H1 (cell line): ENCODE data around the gene FAM90A1. TPM values are rescaled to one million over a fixed set of nuclear protein-coding genes. Genes with fewer than 3 reads are reported as not detected.
"Not testable (repeated sequence)": the region's sequence is repeated elsewhere in the genome, so short reads cannot be mapped to it uniquely, and the experiment has no call there.

Experiments used
- CTCF ChIA-PET: fragments of 300-600 bp; sonication (Branson Sonifier 250); formaldehyde crosslinking; loops from one replicate; lab custom pipeline; 2021; ENCODE audit not compliant: partially characterized antibody; lab: Charles Lee
- POLR2A ChIA-PET: fragments of 300-600 bp; sonication (Branson Sonifier 250); formaldehyde crosslinking; loops from one replicate; lab custom pipeline; 2021; ENCODE audit warnings: inconsistent platforms; ENCODE audit not compliant: partially characterized antibody; lab: Charles Lee
- DNase-seq, 2 experiments: peaks; one replicate each; pipeline versions ENCODE4 v3.0.0 to v3.0.0-alpha.2; 2010 to 2022; ENCODE audit warnings: low spot score in 2 of 2, low read depth in 1 of 2, mixed read lengths in 1 of 2
- FAIRE-seq: peaks from 2 replicates; lab custom pipeline; 2011; peaks lifted over from hg19 to GRCh38; lab: Jason Lieb, UNC
- H2AFZ ChIP-seq: 2 replicates; pipeline ENCODE4 v1.8.1; 2012; ENCODE audit warnings: low read length, inconsistent platforms
- H2AK5ac ChIP-seq: 2 replicates; pipeline ENCODE4 v1.6.1; 2013; ENCODE audit warnings: low read depth, low read length
- H2BK120ac ChIP-seq: replicated peaks from 2 replicates; pipeline ENCODE3; 2013; ENCODE audit warnings: low read depth, low read length, inconsistent platforms
- H2BK12ac ChIP-seq: 2 replicates; pipeline ENCODE4 v1.6.1; 2013; ENCODE audit warnings: low read depth, low read length
- H2BK15ac ChIP-seq: 2 replicates; pipeline ENCODE4 v1.6.1; 2013; ENCODE audit warnings: low read length
- H2BK20ac ChIP-seq: 2 replicates; pipeline ENCODE4 v1.6.1; 2013; ENCODE audit warnings: low read length
- H2BK5ac ChIP-seq: 2 replicates; pipeline ENCODE4 v1.6.1; 2013; ENCODE audit warnings: low read depth, low read length
- H3K14ac ChIP-seq: 2 replicates; pipeline ENCODE4 v1.6.1; 2013; ENCODE audit warnings: inconsistent platforms; ENCODE audit not compliant: insufficient read length
- H3K18ac ChIP-seq: 2 replicates; pipeline ENCODE4 v1.6.1; 2013; ENCODE audit warnings: low read length; ENCODE audit errors: extremely low read depth
- H3K23ac ChIP-seq: 2 replicates; pipeline ENCODE4 v1.6.1; 2013; ENCODE audit warnings: inconsistent platforms; ENCODE audit not compliant: insufficient read length
- H3K23me2 ChIP-seq: 2 replicates; pipeline ENCODE4 v1.6.1; 2013; ENCODE audit warnings: low read depth, low read length
- H3K27ac ChIP-seq: 2 replicates; pipeline ENCODE4 v1.6.1; 2011; ENCODE audit warnings: low read depth, low read length, inconsistent platforms
- H3K27me3 ChIP-seq, 4 experiments: replicated peaks in 1 of 4; 1 replicate in 1 of 4; 2 replicates in 3 of 4; pipeline versions ENCODE4 v1.6.1 to v1.8.1; 2011 to 2013; ENCODE audit warnings: low read length in 3 of 4, mild to moderate bottlenecking in 3 of 4, inconsistent platforms in 2 of 4, mixed read lengths in 2 of 4, moderate library complexity in 1 of 4; ENCODE audit not compliant: control insufficient read depth in 3 of 4, insufficient read depth in 3 of 4; ENCODE audit errors: extremely low read depth in 1 of 4
- H3K36me3 ChIP-seq, 4 experiments: 2 replicates each; pipeline versions ENCODE4 v1.6.1 to v1.8.1; 2011 to 2013; ENCODE audit warnings: mild to moderate bottlenecking in 4 of 4, low read length in 3 of 4, moderate library complexity in 2 of 4, control low read depth in 1 of 4, inconsistent platforms in 1 of 4; ENCODE audit not compliant: insufficient read depth in 4 of 4, control insufficient read depth in 2 of 4
- H3K4ac ChIP-seq: replicated peaks from 2 replicates; pipeline ENCODE3; 2013; ENCODE audit warnings: low read length, low read depth, mixed read lengths, inconsistent platforms; ENCODE audit not compliant: insufficient read length
- H3K4me1 ChIP-seq, 4 experiments: replicated peaks in 1 of 4; 1 replicate in 1 of 4; 2 replicates in 3 of 4; pipeline versions ENCODE4 v1.6.1 to v1.8.1; 2011 to 2013; ENCODE audit warnings: low read length in 3 of 4, inconsistent platforms in 2 of 4, mixed read lengths in 1 of 4; ENCODE audit not compliant: insufficient read depth in 4 of 4, control insufficient read depth in 3 of 4
- H3K4me2 ChIP-seq, 2 experiments: 2 replicates each; pipeline versions ENCODE4 v1.6.1 to v1.8.1; 2011 to 2013; ENCODE audit warnings: low read depth in 2 of 2, low read length in 2 of 2, control low read depth in 1 of 2, inconsistent platforms in 1 of 2, mild to moderate bottlenecking in 1 of 2; ENCODE audit not compliant: insufficient read depth in 1 of 2
- H3K4me3 ChIP-seq, 4 experiments: fragments of 200-600, 300-600 bp in 1 of 4; sonication (generic), shearing (Covaris generic), sonication (Bioruptor Twin) in 1 of 4; 2 replicates each; pipeline versions ENCODE4 v1.5.1 to v1.8.1; 2011 to 2016; ENCODE audit warnings: low read length in 4 of 4, low read depth in 3 of 4, control low read depth in 2 of 4, inconsistent platforms in 2 of 4, mild to moderate bottlenecking in 2 of 4, mixed read lengths in 1 of 4, moderate library complexity in 1 of 4; ENCODE audit not compliant: insufficient read depth in 2 of 4; ENCODE audit errors: extremely low read depth in 1 of 4
- H3K56ac ChIP-seq: replicated peaks from 2 replicates; pipeline ENCODE3; 2013; ENCODE audit warnings: low read depth, mild to moderate bottlenecking, mixed read lengths, low read length, inconsistent platforms; ENCODE audit not compliant: insufficient read length
- H3K79me1 ChIP-seq: 2 replicates; pipeline ENCODE4 v1.6.1; 2013; ENCODE audit warnings: low read depth, low read length, control low read depth
- H3K79me2 ChIP-seq, 2 experiments: 2 replicates each; pipeline versions ENCODE4 v1.6.1 to v1.8.1; 2012 to 2013; ENCODE audit warnings: low read length in 2 of 2, mild to moderate bottlenecking in 2 of 2, inconsistent platforms in 1 of 2; ENCODE audit not compliant: insufficient read depth in 2 of 2, control insufficient read depth in 1 of 2
- H3K9ac ChIP-seq, 4 experiments: replicated peaks in 1 of 4; 1 replicate in 1 of 4; 2 replicates in 3 of 4; pipeline versions ENCODE4 v1.6.1 to v1.8.1; 2011 to 2013; ENCODE audit warnings: low read depth in 3 of 4, low read length in 3 of 4, control low read depth in 2 of 4, mild to moderate bottlenecking in 2 of 4, moderate library complexity in 2 of 4, inconsistent platforms in 1 of 4; ENCODE audit errors: extremely low read depth in 1 of 4
- H3K9me3 ChIP-seq, 2 experiments: 2 replicates each; pipeline versions ENCODE4 v1.6.1 to v1.8.1; 2012 to 2013; ENCODE audit warnings: mild to moderate bottlenecking in 2 of 2, moderate library complexity in 2 of 2, control low read depth in 1 of 2, inconsistent platforms in 1 of 2, low read depth in 1 of 2, low read length in 1 of 2, mixed read lengths in 1 of 2; ENCODE audit not compliant: insufficient read depth in 2 of 2
- H4K20me1 ChIP-seq, 2 experiments: replicated peaks in 1 of 2; 2 replicates each; pipeline versions ENCODE3 to v1.8.1; 2011 to 2013; ENCODE audit warnings: inconsistent platforms in 2 of 2, low read length in 2 of 2, mild to moderate bottlenecking in 1 of 2; ENCODE audit not compliant: insufficient read depth in 2 of 2, control insufficient read depth in 1 of 2
- H4K5ac ChIP-seq: 2 replicates; pipeline ENCODE4 v1.6.1; 2013; ENCODE audit warnings: low read length, low read depth, mixed read lengths, inconsistent platforms; ENCODE audit not compliant: insufficient read length
- H4K8ac ChIP-seq: 2 replicates; pipeline ENCODE4 v1.8.0; 2013; ENCODE audit warnings: mild to moderate bottlenecking, moderate library complexity, low read length, inconsistent platforms; ENCODE audit not compliant: insufficient read depth; ENCODE audit errors: extremely low read depth
- H4K91ac ChIP-seq: replicated peaks from 2 replicates; pipeline ENCODE3; 2013; ENCODE audit warnings: low read length, mixed read lengths, inconsistent platforms; ENCODE audit not compliant: insufficient read length
- WGBS, 2 experiments: shearing (Covaris generic) in 1 of 2; methylation state at CpG; one replicate each; pipeline versions ENCODE4 v1.1.6 to v1.1.7; 2013 to 2015; ENCODE audit warnings: low lambda C conversion rate in 2 of 2, mixed read lengths in 2 of 2, inconsistent platforms in 1 of 2, low coverage in 1 of 2, missing lambda C conversion rate in 1 of 2; ENCODE audit not compliant: insufficient replicate concordance in 2 of 2, insufficient coverage in 1 of 2, insufficient read length in 1 of 2; ENCODE audit errors: extremely low coverage in 1 of 2, missing lambda C conversion rate in 1 of 2; 5-methylcytosine and 5-hydroxymethylcytosine counted together
- polyA plus RNA-seq, 7 experiments: library from polyadenylated mRNA; depleted of rRNA in 3 of 7; stranded (reverse) in 5 of 7; unstranded in 2 of 7; fragments of >200 nt in 5 of 7; fragments of 200-250 nt in 2 of 7; gene quantifications; 1 replicate in 5 of 7; 2 replicates in 1 of 7; 4 replicates in 1 of 7; pipeline versions ENCODE4 v1.2.1 to v1.2.3, GENCODE V29; 2011 to 2013; ENCODE audit warnings: missing spikeins in 2 of 7, mixed read lengths in 2 of 7
- total RNA-seq: library from RNA; stranded (reverse); fragmentation: NEBNext Ultra II Directional; extraction: Animal tissue kit (Norgen Biotek cat#: 25700); gene quantifications from 2 replicates; pipeline ENCODE4 v1.2.1, GENCODE V29; 2021

The FAM90A1 gene
- total and polyA plus RNA-seq, 2 of the 8 experiments (the other 6 are each of a cell fraction or from before 2014, with no cell fraction given) = 0.21 TPM; not detected in 1

DNA sequence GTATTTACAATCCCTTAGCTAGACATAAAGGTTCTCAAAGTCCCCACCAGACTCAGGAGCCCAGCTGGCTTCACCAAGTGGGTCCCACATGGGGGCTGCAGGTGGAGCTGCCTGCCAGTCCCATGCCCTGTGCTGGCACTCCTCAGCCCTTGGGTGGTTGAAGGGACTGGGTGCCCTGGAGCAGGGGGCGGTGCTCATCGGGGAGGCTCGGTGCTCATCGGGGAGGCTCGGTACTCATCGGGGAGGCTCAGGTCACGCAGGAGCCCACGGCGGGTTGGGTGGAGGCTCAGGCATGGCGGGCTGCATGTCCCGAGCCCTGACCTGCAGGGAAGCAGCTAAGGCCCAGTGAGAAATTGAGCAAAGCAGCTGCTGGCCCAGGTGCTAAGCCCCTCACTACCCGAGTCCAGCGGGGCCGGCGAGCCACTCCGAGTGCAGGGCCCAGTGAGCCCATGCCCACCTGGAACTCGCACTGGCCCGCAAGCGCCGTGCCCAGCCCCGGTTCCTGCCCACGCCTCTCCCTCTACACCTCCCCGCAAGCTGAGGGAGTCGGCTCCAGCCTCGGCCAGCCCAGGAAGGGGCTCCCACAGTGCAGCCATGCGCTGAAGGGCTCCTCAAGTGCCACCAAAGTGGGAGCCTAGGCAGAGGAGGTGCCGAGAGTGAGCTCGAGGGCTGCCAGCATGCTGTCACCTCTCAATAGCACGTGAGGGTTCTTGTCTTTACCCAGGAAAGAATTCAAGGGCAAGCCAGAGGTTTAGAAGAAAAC is 24.8 kb upstream of the FAM90A1 start:
- H3K4me1 ChIP-seq, H4K20me1 ChIP-seq, H2BK12ac ChIP-seq, H3K4me3 ChIP-seq, H3K14ac ChIP-seq, H3K23ac ChIP-seq, H2AK5ac ChIP-seq, H3K27ac ChIP-seq, H2BK15ac ChIP-seq, H2AFZ ChIP-seq, H3K9me3 ChIP-seq, H3K56ac ChIP-seq, FAIRE-seq, POLR2A ChIA-PET, H2BK20ac ChIP-seq, H3K18ac ChIP-seq, H3K79me2 ChIP-seq, H3K4me2 ChIP-seq, H3K36me3 ChIP-seq, H3K4ac ChIP-seq, H3K79me1 ChIP-seq, H3K23me2 ChIP-seq, H4K91ac ChIP-seq, H2BK5ac ChIP-seq, H3K9ac ChIP-seq, H4K8ac ChIP-seq, H3K27me3 ChIP-seq, DNase-seq, H4K5ac ChIP-seq, H2BK120ac ChIP-seq: not testable (repeated sequence)
- WGBS, 2 experiments = 92% methylated on average over 27 of the region's 29 CpGs; no CpG with 5 or more reads in 1 of the 2 experiments
- CTCF ChIA-PET = interaction anchor here (0.8 kb wide), 1 partner anchor 140 kb away, joined by 3 read pairs; no protein-coding TSS in a partner anchor

DNA sequence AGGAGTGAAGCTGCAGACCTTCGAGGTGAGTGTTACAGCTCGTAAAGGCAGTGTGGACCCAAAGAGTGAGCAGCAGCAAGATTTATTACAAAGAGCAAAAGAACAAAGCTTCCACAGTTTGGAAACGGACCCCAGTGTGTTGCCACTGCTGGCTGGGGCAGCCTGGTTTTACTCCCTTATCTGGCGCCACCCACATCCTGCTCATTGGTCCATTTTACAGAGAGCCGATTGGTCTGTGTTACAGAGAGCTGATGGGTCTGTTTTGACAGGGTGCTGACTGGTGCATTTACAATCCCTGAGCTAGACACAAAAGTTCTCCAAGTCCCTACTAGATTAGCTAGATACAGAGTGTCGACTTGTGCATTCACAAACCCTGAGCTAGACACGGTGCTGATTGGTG is 24.2 kb upstream of the FAM90A1 start:
- H2BK5ac ChIP-seq, H3K27ac ChIP-seq, H4K8ac ChIP-seq, H2AFZ ChIP-seq, H3K14ac ChIP-seq, H3K4me3 ChIP-seq, H4K20me1 ChIP-seq, H3K27me3 ChIP-seq, DNase-seq, H3K79me1 ChIP-seq, H3K4me1 ChIP-seq, H2BK15ac ChIP-seq, H2BK20ac ChIP-seq, H3K56ac ChIP-seq, FAIRE-seq, H3K4me2 ChIP-seq, H2AK5ac ChIP-seq, H3K9ac ChIP-seq, H2BK12ac ChIP-seq, H3K23ac ChIP-seq, H3K36me3 ChIP-seq, POLR2A ChIA-PET, H3K18ac ChIP-seq, H4K5ac ChIP-seq, H3K79me2 ChIP-seq, H2BK120ac ChIP-seq, H3K4ac ChIP-seq, H4K91ac ChIP-seq, H3K23me2 ChIP-seq, H3K9me3 ChIP-seq: not testable (repeated sequence)
- CTCF ChIA-PET = interaction anchor here (0.8 kb wide), 1 partner anchor 140 kb away, joined by 3 read pairs; no protein-coding TSS in a partner anchor
- WGBS, 2 experiments = 91% methylated on average over 5 of the region's 7 CpGs; no CpG with 5 or more reads in 1 of the 2 experiments
